ENCODE data around the gene C1QTNF9.

DNA sequence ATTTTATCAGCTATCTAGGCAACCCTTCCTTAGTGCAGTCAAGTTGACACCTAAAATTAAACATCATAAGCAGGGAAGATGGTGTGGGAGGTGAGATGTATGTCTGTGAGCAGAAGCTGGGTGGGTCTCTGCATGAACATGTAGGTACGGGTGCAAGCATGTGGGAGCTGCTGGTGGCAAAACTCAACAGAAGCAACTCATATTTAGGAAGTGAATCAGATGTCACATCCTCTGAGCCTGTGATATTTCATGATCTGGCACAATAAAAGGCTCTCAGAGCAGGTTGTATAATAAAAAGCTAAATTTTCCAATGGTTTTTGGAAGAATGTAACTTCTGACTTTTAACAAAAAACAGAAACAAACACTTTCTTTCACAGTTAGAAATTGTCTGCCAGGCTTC lies 44.4 kb downstream of the C1QTNF9 start:
- TF ChIP-seq POLR2AphosphoS5 (IDR thresholded peaks at IDR 0.05; ENCODE audit: low read depth, low read length): no peak
- TF ChIP-seq SIN3A (IDR thresholded peaks at IDR 0.05; ENCODE audit: borderline replicate concordance, insufficient read depth, low read depth, low read length): no peak
- TF ChIP-seq, protein P1, sequence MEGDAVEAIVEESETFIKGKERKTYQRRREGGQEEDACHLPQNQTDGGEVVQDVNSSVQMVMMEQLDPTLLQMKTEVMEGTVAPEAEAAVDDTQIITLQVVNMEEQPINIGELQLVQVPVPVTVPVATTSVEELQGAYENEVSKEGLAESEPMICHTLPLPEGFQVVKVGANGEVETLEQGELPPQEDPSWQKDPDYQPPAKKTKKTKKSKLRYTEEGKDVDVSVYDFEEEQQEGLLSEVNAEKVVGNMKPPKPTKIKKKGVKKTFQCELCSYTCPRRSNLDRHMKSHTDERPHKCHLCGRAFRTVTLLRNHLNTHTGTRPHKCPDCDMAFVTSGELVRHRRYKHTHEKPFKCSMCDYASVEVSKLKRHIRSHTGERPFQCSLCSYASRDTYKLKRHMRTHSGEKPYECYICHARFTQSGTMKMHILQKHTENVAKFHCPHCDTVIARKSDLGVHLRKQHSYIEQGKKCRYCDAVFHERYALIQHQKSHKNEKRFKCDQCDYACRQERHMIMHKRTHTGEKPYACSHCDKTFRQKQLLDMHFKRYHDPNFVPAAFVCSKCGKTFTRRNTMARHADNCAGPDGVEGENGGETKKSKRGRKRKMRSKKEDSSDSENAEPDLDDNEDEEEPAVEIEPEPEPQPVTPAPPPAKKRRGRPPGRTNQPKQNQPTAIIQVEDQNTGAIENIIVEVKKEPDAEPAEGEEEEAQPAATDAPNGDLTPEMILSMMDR (IDR thresholded peaks at IDR 0.05): no peak

Data from Panc1 (cell line).